NCI-H2196 treated with DMSO at 0.1 percent for 48 hours (cell line): ENCODE measurements around the gene PRRC1.

Experiments
- DNase-seq: peaks from one replicate; lab custom pipeline; 2025; ENCODE audit not compliant: unreplicated experiment; lab: John Stamatoyannopoulos, UW

PRRC1 gene

GRCh38 chr5:127577458-127577857, 60.0 kb downstream of the PRRC1 start:
- no peak for DNase-seq

- DNase-seq: no peak
These were observed 63.3 kb downstream of the PRRC1 start for GRCh38 chr5:127580731-127581130.

- no peak for DNase-seq
These were observed 64.0 kb downstream of the PRRC1 start for GRCh38 chr5:127581450-127581849.

- DNase-seq: no peak
These were observed 65.4 kb downstream of the PRRC1 start for GRCh38 chr5:127582773-127583370.

GRCh38 chr5:127583866-127584265, 66.4 kb downstream of the PRRC1 start:
- DNase-seq: no peak

- no peak for DNase-seq
These were observed 68.2 kb downstream of the PRRC1 start for GRCh38 chr5:127585661-127586060.

- DNase-seq: no peak
These were observed 68.8 kb downstream of the PRRC1 start for GRCh38 chr5:127586066-127586770.

GRCh38 chr5:127586811-127587210, 69.4 kb downstream of the PRRC1 start:
- DNase-seq: no peak

- DNase-seq: no peak
These were observed 69.9 kb downstream of the PRRC1 start for GRCh38 chr5:127587246-127587917.

- no peak for DNase-seq
These were observed 70.9 kb downstream of the PRRC1 start for GRCh38 chr5:127588368-127588767.

GRCh38 chr5:127589309-127590030, 72.0 kb downstream of the PRRC1 start:
- DNase-seq: no peak

GRCh38 chr5:127590156-127590722, 72.8 kb downstream of the PRRC1 start:
- no peak for DNase-seq

GRCh38 chr5:127595484-127596368, 78.3 kb downstream of the PRRC1 start:
- DNase-seq: no peak

GRCh38 chr5:127596501-127596900, 79.1 kb downstream of the PRRC1 start:
- no peak for DNase-seq

- no peak for DNase-seq
These were observed 81.9 kb downstream of the PRRC1 start for GRCh38 chr5:127599320-127599719.

- DNase-seq: no peak
These were observed 82.4 kb downstream of the PRRC1 start for GRCh38 chr5:127599847-127600246.

- no peak for DNase-seq
These were observed 83.7 kb downstream of the PRRC1 start for GRCh38 chr5:127601111-127601510.

- DNase-seq: no peak
These were observed 84.2 kb downstream of the PRRC1 start for GRCh38 chr5:127601601-127602000.

- DNase-seq: no peak
These were observed 85.0 kb downstream of the PRRC1 start for GRCh38 chr5:127602481-127602880.
